ENCODE data around the gene TMEM192.
"Not testable (repeated sequence)": the region's sequence is repeated elsewhere in the genome, so short reads cannot be mapped to it uniquely, and the experiment has no call there.

Gene TMEM192

GRCh38 chr4:165027762-165028402 is 84.8 kb downstream of the TMEM192 start:
- H3K27ac ChIP-seq (ENCODE audit: poor library complexity, severe bottlenecking): no peak overlapping the region
- no peaks in the 10 kb centered on the region for H3K9me3 ChIP-seq (ENCODE audit: severe bottlenecking)
- DNase-seq (ENCODE audit: low spot score): no peak
- TF ChIP-seq, protein P1, sequence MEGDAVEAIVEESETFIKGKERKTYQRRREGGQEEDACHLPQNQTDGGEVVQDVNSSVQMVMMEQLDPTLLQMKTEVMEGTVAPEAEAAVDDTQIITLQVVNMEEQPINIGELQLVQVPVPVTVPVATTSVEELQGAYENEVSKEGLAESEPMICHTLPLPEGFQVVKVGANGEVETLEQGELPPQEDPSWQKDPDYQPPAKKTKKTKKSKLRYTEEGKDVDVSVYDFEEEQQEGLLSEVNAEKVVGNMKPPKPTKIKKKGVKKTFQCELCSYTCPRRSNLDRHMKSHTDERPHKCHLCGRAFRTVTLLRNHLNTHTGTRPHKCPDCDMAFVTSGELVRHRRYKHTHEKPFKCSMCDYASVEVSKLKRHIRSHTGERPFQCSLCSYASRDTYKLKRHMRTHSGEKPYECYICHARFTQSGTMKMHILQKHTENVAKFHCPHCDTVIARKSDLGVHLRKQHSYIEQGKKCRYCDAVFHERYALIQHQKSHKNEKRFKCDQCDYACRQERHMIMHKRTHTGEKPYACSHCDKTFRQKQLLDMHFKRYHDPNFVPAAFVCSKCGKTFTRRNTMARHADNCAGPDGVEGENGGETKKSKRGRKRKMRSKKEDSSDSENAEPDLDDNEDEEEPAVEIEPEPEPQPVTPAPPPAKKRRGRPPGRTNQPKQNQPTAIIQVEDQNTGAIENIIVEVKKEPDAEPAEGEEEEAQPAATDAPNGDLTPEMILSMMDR (IDR thresholded peaks at IDR 0.05; ENCODE audit: poor library complexity, severe bottlenecking): no peak
- no peaks in the 10 kb centered on the region for H3K36me3 ChIP-seq (ENCODE audit: low read depth)
- H3K27me3 ChIP-seq (ENCODE audit: insufficient read depth, poor library complexity, severe bottlenecking): no peaks in the 10 kb centered on the region
- ATAC-seq (ENCODE audit: low read depth): no peak
- no peaks in the 10 kb centered on the region for H3K4me1 ChIP-seq (ENCODE audit: insufficient read depth, poor library complexity, severe bottlenecking)
- H3K4me3 ChIP-seq (ENCODE audit: severe bottlenecking): no peak overlapping the region

GRCh38 chr4:165025782-165026181 is 86.9 kb downstream of the TMEM192 start:
- not testable (repeated sequence) for DNase-seq (ENCODE audit: low spot score); H3K27ac ChIP-seq (ENCODE audit: poor library complexity, severe bottlenecking); H3K4me3 ChIP-seq (ENCODE audit: severe bottlenecking); ATAC-seq (ENCODE audit: low read depth); H3K4me1 ChIP-seq (ENCODE audit: insufficient read depth, poor library complexity, severe bottlenecking); H3K9me3 ChIP-seq (ENCODE audit: severe bottlenecking); H3K27me3 ChIP-seq (ENCODE audit: insufficient read depth, poor library complexity, severe bottlenecking); H3K36me3 ChIP-seq (ENCODE audit: low read depth)

All from RWPE2 (cell line).